ENCODE results near the gene KRTAP12-4.
"Not testable (repeated sequence)": the region's sequence is repeated elsewhere in the genome, so short reads cannot be mapped to it uniquely, and the experiment has no call there.

KRTAP12-4 gene

GRCh38 chr21:44686843-44687561 lies 32.5 kb upstream of the KRTAP12-4 start:
- DNase-seq (ENCODE audit: low read depth in 2 of 2): no peak

- no peak for DNase-seq (ENCODE audit: low read depth in 2 of 2)
Observed at GRCh38 chr21:44686000-44686781, 31.7 kb upstream of the KRTAP12-4 start.

GRCh38 chr21:44685050-44685449 lies 30.6 kb upstream of the KRTAP12-4 start:
- not testable (repeated sequence) for DNase-seq (ENCODE audit: low read depth in 2 of 2)

- DNase-seq (ENCODE audit: low read depth in 2 of 2): no peak
Observed at GRCh38 chr21:44684483-44684882, 30.0 kb upstream of the KRTAP12-4 start.

- no peak for DNase-seq (ENCODE audit: low read depth in 2 of 2)
Observed at GRCh38 chr21:44684077-44684476, 29.6 kb upstream of the KRTAP12-4 start.

- DNase-seq (ENCODE audit: low read depth in 2 of 2): no peak
Observed at GRCh38 chr21:44682580-44683151, 28.2 kb upstream of the KRTAP12-4 start.

- no peak for DNase-seq (ENCODE audit: low read depth in 2 of 2)
Observed at GRCh38 chr21:44681861-44682579, 27.6 kb upstream of the KRTAP12-4 start, which contains the start of gene KRTAP12-1. KRTAP12-1 (minus strand) TSS chr21:44682163; CDS start chr21:44682123, 40 bp downstream.

GRCh38 chr21:44681152-44681551 lies 26.7 kb upstream of the KRTAP12-4 start:
- DNase-seq (ENCODE audit: low read depth in 2 of 2): no peak

- DNase-seq (ENCODE audit: low read depth in 2 of 2): no peak
Observed at GRCh38 chr21:44677881-44678280, 23.4 kb upstream of the KRTAP12-4 start.

- DNase-seq (ENCODE audit: low read depth in 2 of 2): no peak
Observed at GRCh38 chr21:44671911-44672310, 17.5 kb upstream of the KRTAP12-4 start.

- no peak for DNase-seq (ENCODE audit: low read depth in 2 of 2)
Observed at GRCh38 chr21:44670642-44671432, 16.4 kb upstream of the KRTAP12-4 start.

- DNase-seq (ENCODE audit: low read depth in 2 of 2): no peak
Observed at GRCh38 chr21:44667612-44668011, 13.2 kb upstream of the KRTAP12-4 start.

- DNase-seq (ENCODE audit: low read depth in 2 of 2): no peak
Observed at GRCh38 chr21:44666401-44667320, 12.2 kb upstream of the KRTAP12-4 start, which contains the start of gene KRTAP12-2. KRTAP12-2 (minus strand) TSS chr21:44666927; CDS start chr21:44666886, 41 bp downstream.

GRCh38 chr21:44664691-44665090 lies 10.2 kb upstream of the KRTAP12-4 start:
- DNase-seq (ENCODE audit: low read depth in 2 of 2): no peak

- not testable (repeated sequence) for DNase-seq (ENCODE audit: low read depth in 2 of 2)
Observed at GRCh38 chr21:44661567-44661966, 7.1 kb upstream of the KRTAP12-4 start.

GRCh38 chr21:44658913-44659595 lies 4.6 kb upstream of the KRTAP12-4 start:
- no peak for DNase-seq (ENCODE audit: low read depth in 2 of 2)

GRCh38 chr21:44658541-44658910 lies 4.1 kb upstream of the KRTAP12-4 start:
- DNase-seq (ENCODE audit: low read depth in 2 of 2): no peak

GRCh38 chr21:44657635-44658540 lies 3.4 kb upstream of the KRTAP12-4 start, which contains the start of gene KRTAP12-3:
KRTAP12-3 (plus strand) TSS chr21:44657932; CDS start chr21:44657980, 48 bp downstream.
- DNase-seq (ENCODE audit: low read depth in 2 of 2): no peak
